ENCODE measurements around the gene TMEM63B.
"Not testable (repeated sequence)": the region's sequence is repeated elsewhere in the genome, so short reads cannot be mapped to it uniquely, and the experiment has no call there.

TMEM63B gene

DNA sequence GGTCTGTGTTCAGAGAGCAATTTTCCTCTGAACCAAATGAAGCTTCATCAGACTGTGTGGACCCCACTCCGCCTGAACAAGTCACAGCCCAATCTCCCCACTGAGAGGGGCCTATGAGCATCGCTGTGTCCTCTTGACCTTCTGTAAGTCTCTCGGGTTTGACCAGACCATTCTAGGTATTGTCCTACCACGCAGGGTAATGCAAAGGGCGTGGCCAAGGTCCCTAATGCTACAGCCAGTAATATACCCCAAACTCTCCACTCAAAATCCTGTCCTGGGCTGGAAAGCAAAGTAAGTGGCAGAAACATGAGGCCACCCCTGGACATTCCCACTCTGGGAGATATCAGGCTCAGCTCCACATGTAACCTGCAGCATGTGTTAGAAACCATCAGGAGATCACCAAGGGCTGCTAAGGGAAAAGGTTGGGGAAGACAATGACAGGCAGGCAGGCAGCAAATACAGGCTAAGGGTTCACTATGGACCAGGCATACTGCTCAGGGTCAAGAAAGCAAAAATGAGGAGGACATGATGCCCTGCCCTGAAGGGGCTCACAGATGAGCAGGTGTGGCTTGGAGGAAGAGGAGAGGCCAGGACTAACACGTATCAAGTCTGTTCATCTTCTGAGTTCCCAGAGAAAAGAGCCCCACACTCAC lies 33.5 kb upstream of the TMEM63B start:
- H3K4me3 ChIP-seq (replicated peaks; ENCODE audit: low read depth, low read length): no peak overlapping the region
- no peak for DNase-seq (ENCODE audit: extremely low read depth, insufficient read length)
- no peaks in the 10 kb centered on the region; the same call in none of the 2 replicates for H3K36me3 ChIP-seq (ENCODE audit: control insufficient read depth, insufficient read depth, low read length)
- no peaks in the 10 kb centered on the region for H3K27me3 ChIP-seq (replicated peaks; ENCODE audit: control insufficient read depth, insufficient read depth, low read length)
- TF ChIP-seq CTCF (IDR thresholded peaks at IDR 0.05; ENCODE audit: insufficient read depth, low read length, poor library complexity, severe bottlenecking): no peak

GRCh38 chr6:44094403-44095242 lies 32.7 kb upstream of the TMEM63B start:
- Histone ChIP-seq H3K36me3 (ENCODE audit: control insufficient read depth, insufficient read depth, low read length) (peaks cover 2% of the 10 kb centered on the region), H3K4me3 (replicated peaks; ENCODE audit: low read depth, low read length) (no peak overlapping the region), H3K27me3 (replicated peaks; ENCODE audit: control insufficient read depth, insufficient read depth, low read length) (no peaks in the 10 kb centered on the region)
- TF ChIP-seq CTCF (IDR thresholded peaks at IDR 0.05; ENCODE audit: insufficient read depth, low read length, poor library complexity, severe bottlenecking): no peak
- no peak for DNase-seq (ENCODE audit: extremely low read depth, insufficient read length)

DNA sequence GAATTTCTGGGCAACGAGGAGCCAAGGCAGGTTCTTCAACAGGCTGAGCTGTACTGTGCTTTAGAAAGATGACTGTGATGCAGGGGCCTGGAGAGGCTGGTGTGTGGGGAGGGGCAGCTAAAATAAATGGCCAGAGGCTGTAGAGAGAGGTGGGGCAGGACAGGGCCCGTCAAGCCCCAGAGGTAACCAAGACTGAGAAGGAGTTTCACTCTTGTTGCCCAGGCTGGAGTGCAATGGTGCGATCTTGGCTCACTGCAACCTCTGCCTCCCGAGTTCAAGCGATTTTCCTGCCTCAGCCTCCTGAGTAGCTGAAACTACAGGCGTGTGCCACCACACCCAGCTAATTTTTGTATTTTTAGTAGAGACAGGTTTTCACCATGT lies 32.1 kb upstream of the TMEM63B start:
- not testable (repeated sequence) for H3K36me3 ChIP-seq (ENCODE audit: control insufficient read depth, insufficient read depth, low read length); H3K4me3 ChIP-seq (replicated peaks; ENCODE audit: low read depth, low read length); DNase-seq (ENCODE audit: extremely low read depth, insufficient read length); H3K27me3 ChIP-seq (replicated peaks; ENCODE audit: control insufficient read depth, insufficient read depth, low read length)

DNA sequence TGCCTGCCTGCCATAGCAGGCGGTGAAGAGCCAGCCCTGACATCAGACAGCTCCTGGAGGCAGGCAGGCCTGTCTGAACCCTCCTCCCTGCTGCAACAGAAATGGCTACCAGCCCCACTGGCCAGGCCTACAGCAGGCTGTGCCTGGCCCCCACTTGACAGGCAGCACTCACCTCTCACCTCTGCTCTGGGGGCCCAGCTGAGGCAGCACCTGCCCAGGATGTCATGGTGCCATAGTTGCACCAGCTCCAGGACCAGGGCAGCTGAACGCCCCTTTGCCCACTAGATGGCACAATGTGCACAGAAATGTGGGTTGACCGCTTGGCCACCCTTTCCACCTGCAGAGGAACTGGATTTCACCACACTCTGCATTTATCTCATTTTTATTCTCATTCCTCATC lies 30.7 kb upstream of the TMEM63B start:
- H3K4me3 ChIP-seq (replicated peaks; ENCODE audit: low read depth, low read length): no peak overlapping the region
- no peaks in the 10 kb centered on the region for H3K27me3 ChIP-seq (replicated peaks; ENCODE audit: control insufficient read depth, insufficient read depth, low read length)
- TF ChIP-seq CTCF (IDR thresholded peaks at IDR 0.05; ENCODE audit: insufficient read depth, low read length, poor library complexity, severe bottlenecking): peak; percentile 71
- peaks cover 7% of the 10 kb centered on the region for H3K36me3 ChIP-seq (ENCODE audit: control insufficient read depth, insufficient read depth, low read length)
- peak; percentile 32 for DNase-seq (ENCODE audit: extremely low read depth, insufficient read length)

GRCh38 chr6:44097782-44098317 lies 29.5 kb upstream of the TMEM63B start:
- Histone ChIP-seq H3K27me3 (replicated peaks; ENCODE audit: control insufficient read depth, insufficient read depth, low read length) (no peaks in the 10 kb centered on the region), H3K36me3 (ENCODE audit: control insufficient read depth, insufficient read depth, low read length) (peaks cover 7% of the 10 kb centered on the region), H3K4me3 (replicated peaks; ENCODE audit: low read depth, low read length) (no peak overlapping the region)
- DNase-seq (ENCODE audit: extremely low read depth, insufficient read length): no peak
- TF ChIP-seq CTCF (IDR thresholded peaks at IDR 0.05; ENCODE audit: insufficient read depth, low read length, poor library complexity, severe bottlenecking): no peak

GRCh38 chr6:44099192-44099591 lies 28.2 kb upstream of the TMEM63B start:
- peaks cover 14% of the 10 kb centered on the region for H3K36me3 ChIP-seq (ENCODE audit: control insufficient read depth, insufficient read depth, low read length)
- no peak for TF ChIP-seq CTCF (IDR thresholded peaks at IDR 0.05; ENCODE audit: insufficient read depth, low read length, poor library complexity, severe bottlenecking)
- no peaks in the 10 kb centered on the region for H3K27me3 ChIP-seq (replicated peaks; ENCODE audit: control insufficient read depth, insufficient read depth, low read length)
- no peak for DNase-seq (ENCODE audit: extremely low read depth, insufficient read length)
- no peak overlapping the region for H3K4me3 ChIP-seq (replicated peaks; ENCODE audit: low read depth, low read length)

Data from GM06990 (cell line).